DOHH2 (cell line): ENCODE measurements around the gene MAPKBP1.

Experiments
- H3F3A ChIP-seq: fragments of 200-600 bp; sonication (generic), shearing (Covaris generic); 2 replicates; pipeline ENCODE4 v1.6.0; 2016; ENCODE audit warnings: antibody characterized with exemption, mild to moderate bottlenecking; ENCODE audit not compliant: control insufficient read depth, insufficient read depth
- H3K27ac ChIP-seq: fragments of 200-600 bp; sonication (generic); 2 replicates; pipeline ENCODE4 v1.5.1; 2014; ENCODE audit warnings: low read depth, mild to moderate bottlenecking, low read length, moderate library complexity
- H3K27me3 ChIP-seq: fragments of 200-600 bp; sonication (generic); 2 replicates; pipeline ENCODE4 v1.6.1; 2014; ENCODE audit warnings: mild to moderate bottlenecking, low read length, mixed read lengths; ENCODE audit not compliant: control insufficient read depth
- H3K36me3 ChIP-seq: fragments of 200-600 bp; sonication (generic); 2 replicates; pipeline ENCODE4 v1.6.1; 2014; ENCODE audit warnings: mild to moderate bottlenecking, low read length, moderate library complexity, mixed read lengths; ENCODE audit not compliant: control insufficient read depth
- H3K4me1 ChIP-seq: fragments of 200-600 bp; sonication (generic); 2 replicates; pipeline ENCODE4 v1.6.1; 2014; ENCODE audit warnings: mild to moderate bottlenecking, low read length, mixed read lengths; ENCODE audit not compliant: control insufficient read depth
- H3K4me2 ChIP-seq: fragments of 200-600 bp; sonication (generic); 2 replicates; pipeline ENCODE4 v1.6.0; 2014; ENCODE audit warnings: mild to moderate bottlenecking, low read length, moderate library complexity
- H3K4me3 ChIP-seq: fragments of 200-600 bp; sonication (generic); 2 replicates; pipeline ENCODE4 v1.5.1; 2014; ENCODE audit warnings: mild to moderate bottlenecking, low read length, mixed read lengths
- H3K79me2 ChIP-seq: fragments of 200-600 bp; sonication (generic); 2 replicates; pipeline ENCODE4 v1.6.1; 2014; ENCODE audit warnings: mild to moderate bottlenecking, low read length, mixed read lengths; ENCODE audit not compliant: control insufficient read depth
- H3K9me2 ChIP-seq: fragments of 200-600 bp; sonication (generic); replicated peaks from 2 replicates; pipeline ENCODE4 v1.6.1; 2014; ENCODE audit warnings: mild to moderate bottlenecking, low read length, mixed read lengths; ENCODE audit not compliant: control insufficient read depth
- H3K9me3 ChIP-seq: fragments of 200-600 bp; sonication (generic); 2 replicates; pipeline ENCODE4 v1.6.1; 2014; ENCODE audit warnings: antibody characterized with exemption, low read length, mixed read lengths; ENCODE audit not compliant: control insufficient read depth, insufficient read depth
- H4K20me1 ChIP-seq: fragments of 200-600 bp; sonication (generic); 2 replicates; pipeline ENCODE4 v1.6.0; 2014; ENCODE audit warnings: low read depth, mild to moderate bottlenecking, antibody characterized with exemption, low read length, moderate library complexity; ENCODE audit not compliant: control insufficient read depth, insufficient read depth
- CTCF ChIP-seq: fragments of 200-600 bp; sonication (generic); IDR thresholded peaks from one replicate; pipeline ENCODE4 v1.5.1; 2014; ENCODE audit warnings: antibody characterized with exemption, mild to moderate bottlenecking, low read depth, low read length; ENCODE audit not compliant: poor library complexity, severe bottlenecking
- EZH2phosphoT487 ChIP-seq: fragments of 200-600 bp; sonication (generic); IDR thresholded peaks from 2 replicates; pipeline ENCODE4 v1.6.1; 2017; ENCODE audit warnings: borderline replicate concordance, mild to moderate bottlenecking, antibody characterized with exemption, low read length, moderate library complexity, mixed read lengths

MAPKBP1 gene

GRCh38 chr15:41872166-41872747 is 98.0 kb downstream of the MAPKBP1 start:
- no peak overlapping the region for H3K4me2 ChIP-seq
- no peak for TF ChIP-seq CTCF
- TF ChIP-seq EZH2phosphoT487: no peak
- peaks cover 3% of the 10 kb centered on the region; the same call in 1 of the 2 replicates for H3K27me3 ChIP-seq
- H4K20me1 ChIP-seq: no peaks in the 10 kb centered on the region
- no peak overlapping the region for H3K27ac ChIP-seq
- H3K36me3 ChIP-seq: no peaks in the 10 kb centered on the region
- H3K9me2 ChIP-seq: no peaks in the 10 kb centered on the region
- no peaks in the 10 kb centered on the region for H3K9me3 ChIP-seq
- H3F3A ChIP-seq: 0 out of 2 replicates have a peak, but pooled peaks cover 2% of the 10 kb centered on the region
- no peak overlapping the region for H3K4me3 ChIP-seq
- no peaks in the 10 kb centered on the region for H3K79me2 ChIP-seq
- peaks cover 20% of the 10 kb centered on the region for H3K4me1 ChIP-seq

GRCh38 chr15:41873711-41874110 is 99.4 kb downstream of the MAPKBP1 start:
- H3K9me3 ChIP-seq: no peaks in the 10 kb centered on the region
- no peak for TF ChIP-seq CTCF
- TF ChIP-seq EZH2phosphoT487: no peak
- no peak overlapping the region for H3K4me2 ChIP-seq
- no peaks in the 10 kb centered on the region for H3K36me3 ChIP-seq
- 0 out of 2 replicates have a peak, but pooled peaks cover 2% of the 10 kb centered on the region for H3F3A ChIP-seq
- H3K79me2 ChIP-seq: no peaks in the 10 kb centered on the region
- no peaks in the 10 kb centered on the region for H3K9me2 ChIP-seq
- no peak overlapping the region for H3K27ac ChIP-seq
- no peaks in the 10 kb centered on the region for H4K20me1 ChIP-seq
- no peak overlapping the region for H3K4me3 ChIP-seq
- peaks cover 3% of the 10 kb centered on the region; the same call in 1 of the 2 replicates for H3K27me3 ChIP-seq
- H3K4me1 ChIP-seq: peaks cover 20% of the 10 kb centered on the region

DNA sequence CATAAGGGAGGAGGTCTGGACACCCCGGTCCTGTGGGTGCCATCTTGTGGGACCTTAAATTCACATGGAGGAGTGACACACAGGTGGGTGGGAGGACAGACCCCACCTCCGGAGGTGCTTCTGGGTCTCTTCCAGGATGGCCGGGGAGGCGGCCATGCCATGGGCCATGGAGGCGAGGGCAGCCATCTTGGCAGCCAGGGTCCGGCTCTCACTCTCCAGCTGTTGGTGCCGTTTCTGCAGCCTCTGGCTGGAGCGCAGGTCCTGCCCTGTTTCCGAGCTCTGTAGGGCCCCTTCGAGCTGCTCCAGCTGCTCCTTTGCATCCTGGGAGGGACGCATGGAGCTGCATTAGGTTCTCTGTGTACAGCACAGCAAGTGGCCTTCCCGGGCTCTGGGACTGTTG is 100.5 kb downstream of the MAPKBP1 start:
- no peaks in the 10 kb centered on the region for H4K20me1 ChIP-seq
- H3F3A ChIP-seq: 0 out of 2 replicates have a peak, but pooled peaks cover 2% of the 10 kb centered on the region
- H3K4me3 ChIP-seq: no peak overlapping the region
- H3K79me2 ChIP-seq: no peaks in the 10 kb centered on the region
- H3K36me3 ChIP-seq: no peaks in the 10 kb centered on the region
- TF ChIP-seq EZH2phosphoT487 (no peak), CTCF (no peak)
- H3K4me1 ChIP-seq: peaks cover 20% of the 10 kb centered on the region
- H3K9me2 ChIP-seq: no peaks in the 10 kb centered on the region
- no peak overlapping the region for H3K4me2 ChIP-seq
- peaks cover 3% of the 10 kb centered on the region; the same call in 1 of the 2 replicates for H3K27me3 ChIP-seq
- H3K27ac ChIP-seq: no peak overlapping the region
- H3K9me3 ChIP-seq: no peaks in the 10 kb centered on the region
